K562 (cell line): ENCODE data around the gene HOXB3. TPM values are rescaled to one million over a fixed set of nuclear protein-coding genes. Genes with fewer than 3 reads are reported as not detected.
A peak's percentile ranks its signal among the peaks of the same experiment; 100 is the strongest.

Experiments used
- ATAC-seq: fragments of 200-7000 bp; cut with Tn5 transposase; 3 replicates; pipeline ENCODE4 v1.9.1; 2020; ENCODE audit warnings: moderate library complexity
- BruUV-seq: library from RNA; stranded (reverse); fragments of 400-500 nt; replicated peaks from 2 replicates; lab custom pipeline; 2021; lab: Mats Ljungman, UMichigan
- CTCF ChIA-PET: fragments of 300-600 bp; formaldehyde crosslinking; extraction: SDS; loops from one replicate; lab custom pipeline; 2021; ENCODE audit warnings: low intra/inter-chr PET ratio; lab: Yijun Ruan, JAX
- POLR2A ChIA-PET: fragments of 300-600, 350-650 bp; sonication (Branson Sonifier 250); formaldehyde crosslinking; extraction: SDS; loops from one replicate; lab custom pipeline; 2021; ENCODE audit warnings: antibody characterized with exemption, inconsistent platforms; lab: Yijun Ruan, JAX
- DNase-seq, 4 experiments: peaks; one replicate each; pipeline versions ENCODE4 v3.0.0 to v3.0.0-alpha.2; 2011 to 2018; ENCODE audit warnings: low spot score in 3 of 4, mixed read lengths in 3 of 4; ENCODE audit errors: extremely low read depth in 1 of 4
- FAIRE-seq: peaks from 2 replicates; lab custom pipeline; 2011; peaks lifted over from hg19 to GRCh38; lab: Jason Lieb, UNC
- H2AFZ ChIP-seq: 2 replicates; pipeline ENCODE4 v1.6.0; 2011; ENCODE audit warnings: low read depth, low read length, control low read depth, inconsistent platforms
- H3K27ac ChIP-seq: fragments of 200-600 bp; 3 replicates; pipeline ENCODE4 v1.8.0; 2011; ENCODE audit warnings: low read depth, mild to moderate bottlenecking, control low read depth, inconsistent platforms, low read length, moderate library complexity, mixed read lengths; ENCODE audit errors: extremely low read depth
- H3K27me3 ChIP-seq, 2 experiments: fragments of 300-600 bp in 1 of 2; 2 replicates in 1 of 2; 3 replicates in 1 of 2; pipeline versions ENCODE4 v1.6.0 to v1.8.0; 2011; ENCODE audit warnings: inconsistent platforms in 2 of 2, low read length in 2 of 2, mild to moderate bottlenecking in 1 of 2, mixed read lengths in 1 of 2, moderate library complexity in 1 of 2; ENCODE audit not compliant: control insufficient read depth in 2 of 2, insufficient read depth in 2 of 2
- H3K36me3 ChIP-seq: fragments of 300-600 bp; 3 replicates; pipeline ENCODE4 v1.8.0; 2011; ENCODE audit warnings: mild to moderate bottlenecking, low read length, inconsistent platforms; ENCODE audit not compliant: control insufficient read depth, insufficient read depth
- H3K4me1 ChIP-seq, 2 experiments: fragments of 200-600 bp in 1 of 2; replicated peaks in 1 of 2; 2 replicates in 1 of 2; 3 replicates in 1 of 2; pipeline versions ENCODE4 v1.5.1 to v1.8.0; 2011; ENCODE audit warnings: inconsistent platforms in 2 of 2, low read length in 2 of 2, mild to moderate bottlenecking in 1 of 2, mixed read lengths in 1 of 2, moderate library complexity in 1 of 2; ENCODE audit not compliant: control insufficient read depth in 2 of 2, insufficient read depth in 2 of 2
- H3K4me2 ChIP-seq: 2 replicates; pipeline ENCODE4 v1.6.1; 2011; ENCODE audit warnings: low read length, control low read depth, inconsistent platforms, mixed read lengths; ENCODE audit not compliant: insufficient read depth
- H3K4me3 ChIP-seq: fragments of 200-600 bp; sonication (generic), shearing (Covaris generic); 2 replicates; pipeline ENCODE4 v1.5.1; 2016; ENCODE audit warnings: control low read depth, inconsistent platforms
- H3K79me2 ChIP-seq: fragments of 200-600 bp; 3 replicates; pipeline ENCODE4 v1.8.0; 2011; ENCODE audit warnings: low read length, inconsistent platforms; ENCODE audit not compliant: control insufficient read depth, insufficient read depth
- H3K9ac ChIP-seq, 2 experiments: 2 replicates each; pipeline versions ENCODE4 v1.6.0 to v1.6.1; 2011; ENCODE audit warnings: low read depth in 2 of 2, low read length in 2 of 2, control low read depth in 1 of 2, inconsistent platforms in 1 of 2, mild to moderate bottlenecking in 1 of 2, mixed read lengths in 1 of 2; ENCODE audit not compliant: insufficient read depth in 1 of 2
- H3K9me1 ChIP-seq: one replicate; pipeline ENCODE4 v1.6.0; 2011; ENCODE audit warnings: inconsistent platforms, mild to moderate bottlenecking, low read length, moderate library complexity; ENCODE audit not compliant: control insufficient read depth, insufficient read depth
- H3K9me3 ChIP-seq: replicated peaks from 2 replicates; pipeline ENCODE4 v1.5.1; 2011; ENCODE audit warnings: low read depth, low read length, inconsistent platforms; ENCODE audit not compliant: control insufficient read depth, insufficient read depth
- H4K20me1 ChIP-seq: replicated peaks from 2 replicates; pipeline ENCODE4 v1.6.1; 2011; ENCODE audit warnings: low read length, inconsistent platforms, mixed read lengths; ENCODE audit not compliant: control insufficient read depth, insufficient read depth
- DIDO1 ChIP-seq: fragments of 450-650 bp; IDR thresholded peaks from 2 replicates; pipeline ENCODE4 v1.6.1; 2016; ENCODE audit warnings: low read depth, missing biosample characterization, missing genetic modification characterization
- DPF2 ChIP-seq: fragments of 450-650 bp; IDR thresholded peaks from 2 replicates; pipeline ENCODE4 v1.6.1; 2016
- POLR2G ChIP-seq: fragments of 200-400 bp; formaldehyde crosslinking; IDR thresholded peaks from 2 replicates; pipeline ENCODE4 v1.6.1; 2017; ENCODE audit warnings: low read depth, mild to moderate bottlenecking, antibody characterized with exemption, low read length, moderate library complexity
- TBP ChIP-seq: optimal IDR thresholded peaks from 2 replicates; pipeline ENCODE3; 2011; ENCODE audit warnings: low read depth, low read length, improper control_type of control experiment
- ZC3H11A ChIP-seq: IDR thresholded peaks from 2 replicates; pipeline ENCODE4 v1.6.1; 2012; ENCODE audit warnings: low read depth, low read length, improper control_type of control experiment
- ZKSCAN1 ChIP-seq: fragments of 150-350 bp; IDR thresholded peaks from 2 replicates; pipeline ENCODE4 v1.6.1; 2016; ENCODE audit warnings: low read depth, low read length
- WGBS: fragments of 100-300 bp; shearing (Covaris generic); methylation state at CpG from one replicate; pipeline ENCODE4 v1.1.6; 2016; ENCODE audit warnings: low coverage, mixed read lengths; ENCODE audit not compliant: insufficient coverage; ENCODE audit errors: missing lambda C conversion rate; 5-methylcytosine and 5-hydroxymethylcytosine counted together
- in situ Hi-C: fragments of 300-500 bp; cut with MboI; formaldehyde crosslinking; loops from 4 replicates; pipeline ENCODE4 v1.15.0; 2018; ENCODE audit warnings: inconsistent platforms, mixed read lengths
- intact Hi-C: fragments of 100-400 bp; cut with micrococcal nuclease; formaldehyde crosslinking; loops from 2 replicates; pipeline ENCODE4 v1.14.2; 2022
- polyA plus RNA-seq, 8 experiments: library from polyadenylated mRNA; depleted of rRNA in 4 of 8; stranded (reverse) in 5 of 8; unstranded in 3 of 8; fragments of >200 nt; fragmentation: Nextera tagmentation in 2 of 8; fragmentation: Illumina TruSeq in 1 of 8; extraction: Ambion mirVana in 2 of 8; extraction: Trizol in 1 of 8; gene quantifications; 2 replicates each; pipeline versions ENCODE4 v1.2.1 to v1.2.3, GENCODE V29; 2011 to 2014; ENCODE audit warnings: inconsistent platforms in 1 of 8, missing spikeins in 1 of 8
- total RNA-seq, 7 experiments: library from RNA; depleted of rRNA in 6 of 7; stranded (reverse); fragments of >200 nt in 6 of 7; fragmentation: Illumina TruSeq in 2 of 7; extraction: Trizol in 2 of 7; gene quantifications; 2 replicates each; pipeline versions ENCODE4 v1.2.1 to v1.2.3, GENCODE V29; 2011 to 2021; ENCODE audit warnings: low replicate concordance in 1 of 7
- TF ChIP-seq, protein P1 (sequence below): fragments of 200-800 bp; sonication (Bioruptor generic); IDR thresholded peaks from 2 replicates; pipeline ENCODE4 v1.6.1; 2016; ENCODE audit warnings: missing genetic modification characterization, missing compliant biosample characterization

HOXB3 gene
- total and polyA plus RNA-seq, 9 of the 15 experiments (the other 6 are each of a cell fraction or from before 2014, with no cell fraction given), result 2.4 to 41.3 (median 20.2) TPM

- Histone ChIP-seq H3K27ac (peak overlapping the region; percentile 39; the same call in 1 of the 3 replicates), H3K9me1 (peaks cover 4% of the 10 kb centered on the region), H3K9me3 (no peaks in the 10 kb centered on the region), H3K27me3 (no peaks in the 10 kb centered on the region), H3K4me3 (no peak overlapping the region), H3K79me2 (peaks cover 23% of the 10 kb centered on the region; the same call in 2 of the 3 replicates), H3K4me1 (peaks cover 41 to 50% of the 10 kb centered on the region in 2 experiments), H4K20me1 (no peaks in the 10 kb centered on the region), H2AFZ (peak overlapping the region; percentile 51), H3K36me3 (peaks cover 8% of the 10 kb centered on the region; the same call in 1 of the 3 replicates), H3K9ac (peak overlapping the region; percentile 20 to 33; a peak in 2 of 4 replicates), H3K4me2 (peak overlapping the region; percentile 48)
- DNase-seq, result peak; percentile 68 to 83 (median 78)
- peak; percentile 80 for ATAC-seq
- WGBS, result 30% methylated on average over 5 of the region's 5 CpGs
- in situ Hi-C loops (no loop called here), intact Hi-C loops (no loop called here)
- FAIRE-seq, result peak; percentile 90
- ChIA-PET CTCF (no interaction called here), POLR2A (interaction anchor here (0.7 to 5.1 kb wide), 4 partner anchors 10 to 34 kb away, joined by 3 to 23 read pairs (median 9); partner anchors contain the start of genes HOXB6 and HOXB9)
- TF ChIP-seq POLR2G (0 out of 2 replicates have a peak, but pooled peaks have one; percentile 21), ZC3H11A (no peak), ZKSCAN1 (peak; percentile 93), TBP (peak; percentile 25), DIDO1 (tag) (no peak), DPF2 (no peak)
- TF ChIP-seq, protein P1, sequence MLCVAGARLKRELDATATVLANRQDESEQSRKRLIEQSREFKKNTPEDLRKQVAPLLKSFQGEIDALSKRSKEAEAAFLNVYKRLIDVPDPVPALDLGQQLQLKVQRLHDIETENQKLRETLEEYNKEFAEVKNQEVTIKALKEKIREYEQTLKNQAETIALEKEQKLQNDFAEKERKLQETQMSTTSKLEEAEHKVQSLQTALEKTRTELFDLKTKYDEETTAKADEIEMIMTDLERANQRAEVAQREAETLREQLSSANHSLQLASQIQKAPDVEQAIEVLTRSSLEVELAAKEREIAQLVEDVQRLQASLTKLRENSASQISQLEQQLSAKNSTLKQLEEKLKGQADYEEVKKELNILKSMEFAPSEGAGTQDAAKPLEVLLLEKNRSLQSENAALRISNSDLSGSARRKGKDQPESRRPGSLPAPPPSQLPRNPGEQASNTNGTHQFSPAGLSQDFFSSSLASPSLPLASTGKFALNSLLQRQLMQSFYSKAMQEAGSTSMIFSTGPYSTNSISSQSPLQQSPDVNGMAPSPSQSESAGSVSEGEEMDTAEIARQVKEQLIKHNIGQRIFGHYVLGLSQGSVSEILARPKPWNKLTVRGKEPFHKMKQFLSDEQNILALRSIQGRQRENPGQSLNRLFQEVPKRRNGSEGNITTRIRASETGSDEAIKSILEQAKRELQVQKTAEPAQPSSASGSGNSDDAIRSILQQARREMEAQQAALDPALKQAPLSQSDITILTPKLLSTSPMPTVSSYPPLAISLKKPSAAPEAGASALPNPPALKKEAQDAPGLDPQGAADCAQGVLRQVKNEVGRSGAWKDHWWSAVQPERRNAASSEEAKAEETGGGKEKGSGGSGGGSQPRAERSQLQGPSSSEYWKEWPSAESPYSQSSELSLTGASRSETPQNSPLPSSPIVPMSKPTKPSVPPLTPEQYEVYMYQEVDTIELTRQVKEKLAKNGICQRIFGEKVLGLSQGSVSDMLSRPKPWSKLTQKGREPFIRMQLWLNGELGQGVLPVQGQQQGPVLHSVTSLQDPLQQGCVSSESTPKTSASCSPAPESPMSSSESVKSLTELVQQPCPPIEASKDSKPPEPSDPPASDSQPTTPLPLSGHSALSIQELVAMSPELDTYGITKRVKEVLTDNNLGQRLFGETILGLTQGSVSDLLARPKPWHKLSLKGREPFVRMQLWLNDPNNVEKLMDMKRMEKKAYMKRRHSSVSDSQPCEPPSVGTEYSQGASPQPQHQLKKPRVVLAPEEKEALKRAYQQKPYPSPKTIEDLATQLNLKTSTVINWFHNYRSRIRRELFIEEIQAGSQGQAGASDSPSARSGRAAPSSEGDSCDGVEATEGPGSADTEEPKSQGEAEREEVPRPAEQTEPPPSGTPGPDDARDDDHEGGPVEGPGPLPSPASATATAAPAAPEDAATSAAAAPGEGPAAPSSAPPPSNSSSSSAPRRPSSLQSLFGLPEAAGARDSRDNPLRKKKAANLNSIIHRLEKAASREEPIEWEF (CRISPR knock-in tag), result no peak
- BruUV-seq, result no TSS peak
These were observed 49.1 kb upstream of the HOXB3 start for GRCh38 chr17:48639136-48639535.
